ENCODE measurements around the gene FASTKD1.
A peak's percentile ranks its signal among the peaks of the same experiment; 100 is the strongest.
"Not testable (repeated sequence)": the region's sequence is repeated elsewhere in the genome, so short reads cannot be mapped to it uniquely, and the experiment has no call there.

Gene FASTKD1

GRCh38 chr2:169570752-169571151 lies 2.9 kb downstream of the FASTKD1 start:
- not testable (repeated sequence) for DNase-seq

GRCh38 chr2:169569948-169570347 lies 3.7 kb downstream of the FASTKD1 start:
- DNase-seq, result no peak

- no peak for DNase-seq
These were observed 8.0 kb downstream of the FASTKD1 start for GRCh38 chr2:169565686-169566085.

DNA sequence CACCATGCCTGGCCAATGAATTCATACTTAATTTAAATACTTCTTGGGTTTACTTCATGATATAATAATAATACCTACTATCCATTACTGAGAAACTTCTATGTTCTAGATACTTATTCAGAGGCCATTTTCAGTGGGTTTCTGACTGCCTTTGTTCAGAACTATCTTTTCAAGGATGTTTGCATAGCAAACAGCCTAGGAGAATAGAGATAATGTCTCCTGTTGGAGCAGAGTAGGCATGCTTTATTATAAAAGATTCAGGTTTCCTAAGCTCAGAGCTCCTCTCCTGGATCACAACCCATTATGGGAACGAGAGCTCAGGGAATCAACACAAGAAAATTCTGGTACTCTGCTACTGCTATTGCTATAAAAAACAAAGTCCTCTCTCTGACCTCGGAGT lies 11.1 kb downstream of the FASTKD1 start:
- DNase-seq, result no peak

- DNase-seq, result not testable (repeated sequence)
These were observed 11.6 kb downstream of the FASTKD1 start for GRCh38 chr2:169562084-169562483.

GRCh38 chr2:169561364-169561763 lies 12.3 kb downstream of the FASTKD1 start:
- DNase-seq, result no peak

DNA sequence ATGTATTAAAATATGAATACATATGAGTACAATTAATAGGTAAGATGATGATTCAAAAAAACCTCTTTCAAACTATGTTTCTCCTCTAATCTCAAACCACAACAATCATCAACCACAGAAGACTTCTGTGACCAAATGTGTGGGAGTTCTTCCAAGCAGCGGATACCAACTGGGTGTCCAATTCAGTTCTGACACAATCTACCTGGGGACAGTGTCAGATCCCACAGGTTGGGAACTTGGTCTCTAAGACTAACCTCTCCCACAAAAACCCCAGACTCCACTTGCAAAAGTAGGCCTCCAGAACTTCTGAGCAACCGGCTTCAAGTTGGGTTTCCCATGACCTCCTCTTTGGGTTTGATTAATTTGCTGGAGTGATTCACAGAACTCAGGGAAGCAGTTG lies 26.9 kb downstream of the FASTKD1 start:
- DNase-seq, result no peak

DNA sequence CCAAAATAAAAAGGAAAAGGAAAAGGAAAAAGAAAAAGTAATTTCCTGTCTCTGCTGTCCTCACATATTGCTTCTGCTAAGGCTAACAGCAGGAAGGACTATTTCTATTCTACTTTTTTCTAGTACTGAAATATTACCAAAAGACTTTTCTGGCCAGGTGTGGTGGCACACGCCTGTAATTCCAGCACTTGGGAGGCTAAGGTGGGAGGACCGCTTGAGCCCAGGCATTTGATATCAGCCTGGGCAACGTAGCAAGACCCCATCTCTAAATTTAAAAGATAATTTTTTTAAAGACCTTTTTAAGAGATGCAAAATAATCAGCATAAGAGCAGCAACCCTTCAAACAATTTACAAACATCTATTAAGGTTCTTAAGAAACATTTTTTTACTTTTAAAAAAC lies 31.2 kb downstream of the FASTKD1 start:
- DNase-seq, result no peak

GRCh38 chr2:169540146-169540545 lies 33.5 kb downstream of the FASTKD1 start:
- DNase-seq, result no peak

DNA sequence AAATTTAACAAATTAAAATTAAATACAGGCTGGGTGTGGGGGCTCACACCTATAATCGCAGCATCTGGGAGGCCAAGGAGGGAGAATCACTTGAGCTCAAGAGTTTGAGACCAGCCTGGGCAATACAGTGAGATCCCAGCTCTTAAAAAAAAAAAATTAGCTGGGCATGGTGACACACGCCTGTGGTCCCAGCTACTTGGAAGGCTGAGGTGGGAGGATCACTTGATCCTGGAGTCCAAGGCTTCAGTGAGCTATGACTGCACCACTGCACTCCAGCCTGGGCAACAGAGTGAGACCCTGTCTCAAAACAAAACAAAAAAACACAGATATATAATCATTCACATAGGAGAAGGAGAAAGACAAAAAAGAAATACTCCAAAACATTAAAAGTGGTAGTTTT lies 34.2 kb downstream of the FASTKD1 start:
- not testable (repeated sequence) for DNase-seq

DNA sequence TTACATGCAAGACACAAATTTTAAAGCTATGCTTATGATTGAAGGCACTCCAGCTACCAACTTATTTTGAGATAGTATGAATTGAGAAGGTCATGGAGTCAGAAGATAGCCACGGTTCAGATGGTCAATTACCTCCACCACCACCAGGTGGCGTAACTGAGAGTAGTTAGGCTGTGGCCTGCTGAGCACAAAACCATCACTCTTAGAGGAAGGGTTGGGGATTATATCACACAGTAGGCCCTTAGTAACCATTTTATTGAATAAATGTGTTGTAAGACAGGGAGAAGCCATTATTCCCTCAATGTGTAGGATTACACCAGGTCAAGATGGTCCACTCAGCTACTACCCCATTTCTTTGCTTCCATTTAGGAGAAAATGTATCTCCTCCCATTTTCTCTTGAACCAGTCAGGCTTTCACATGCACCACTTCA lies 45.4 kb downstream of the FASTKD1 start:
- DNase-seq, result no peak

GRCh38 chr2:169526451-169526850 lies 47.2 kb downstream of the FASTKD1 start:
- DNase-seq, result no peak

DNA sequence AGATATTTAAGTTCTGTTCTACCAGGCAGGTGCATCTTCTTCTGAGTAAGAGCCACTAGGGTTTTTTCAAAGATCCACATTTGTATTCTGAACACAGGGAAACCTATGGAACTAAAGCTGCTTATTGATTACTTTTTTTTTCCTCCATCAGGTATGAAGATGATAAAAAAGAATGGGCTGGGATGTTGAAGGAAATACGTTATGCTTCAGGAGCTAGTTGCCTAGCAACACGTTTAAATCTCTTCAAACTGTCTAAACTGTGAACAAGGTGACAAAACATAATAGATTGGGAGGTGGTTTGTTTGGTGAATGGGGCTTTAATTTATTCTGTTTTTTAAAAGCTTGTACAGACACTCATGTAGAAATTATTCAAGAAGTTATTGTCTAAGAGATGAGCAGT lies 48.2 kb downstream of the FASTKD1 start:
- DNase-seq, result no peak

GRCh38 chr2:169523681-169524080 lies 50.0 kb downstream of the FASTKD1 start:
- no peak for DNase-seq

GRCh38 chr2:169520896-169521295 lies 52.8 kb downstream of the FASTKD1 start:
- no peak for DNase-seq

DNA sequence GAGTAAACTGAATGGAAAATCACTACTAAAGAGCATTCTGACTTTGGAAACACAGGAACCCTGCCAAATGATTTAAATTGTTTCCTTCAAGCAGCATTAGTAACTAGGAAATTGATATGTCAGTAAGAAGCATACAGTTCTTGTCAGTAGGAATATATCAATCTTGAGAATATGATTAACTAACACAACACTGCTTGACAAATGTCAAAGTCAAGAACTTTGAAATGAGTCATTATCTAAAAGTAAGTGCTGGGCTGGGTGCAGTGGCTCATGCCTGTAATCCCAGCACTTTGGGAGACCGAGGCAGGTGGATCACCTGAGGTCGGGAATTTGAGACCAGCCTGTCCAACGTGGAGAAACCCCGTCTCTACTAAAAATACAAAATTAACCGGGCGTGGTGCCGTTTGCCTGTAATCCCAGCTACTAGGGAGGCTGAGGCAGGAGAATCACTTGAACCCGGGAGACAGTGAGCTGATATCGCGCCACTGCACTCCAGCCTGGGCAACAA lies 57.1 kb downstream of the FASTKD1 start:
- not testable (repeated sequence) for DNase-seq

DNA sequence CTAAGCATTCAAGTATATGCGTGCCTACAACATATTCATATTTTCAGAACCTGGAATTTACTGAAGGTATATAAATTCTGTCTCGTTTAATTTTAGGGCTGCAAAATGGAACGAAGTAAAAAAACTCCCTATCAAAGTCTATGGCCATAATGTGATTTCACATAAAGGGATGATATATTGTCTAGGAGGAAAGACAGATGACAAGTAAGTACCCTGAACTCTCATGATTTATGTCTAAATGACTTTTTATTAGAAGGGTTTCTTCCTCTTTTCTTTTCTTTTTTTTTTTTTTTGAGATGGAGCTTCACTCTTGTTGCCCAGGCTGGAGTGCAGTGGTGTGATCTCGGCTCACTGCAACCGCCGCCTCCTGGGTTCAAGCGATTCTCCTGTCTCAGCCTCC lies 58.9 kb downstream of the FASTKD1 start:
- not testable (repeated sequence) for DNase-seq

- DNase-seq, result no peak
These were observed 59.7 kb downstream of the FASTKD1 start for GRCh38 chr2:169513926-169514325.

- no peak for DNase-seq
These were observed 60.6 kb downstream of the FASTKD1 start for GRCh38 chr2:169513094-169513493.

- no peak for DNase-seq
These were observed 61.1 kb downstream of the FASTKD1 start for GRCh38 chr2:169512525-169512924.

- no peak for DNase-seq
These were observed 61.8 kb downstream of the FASTKD1 start for GRCh38 chr2:169511818-169512217.

DNA sequence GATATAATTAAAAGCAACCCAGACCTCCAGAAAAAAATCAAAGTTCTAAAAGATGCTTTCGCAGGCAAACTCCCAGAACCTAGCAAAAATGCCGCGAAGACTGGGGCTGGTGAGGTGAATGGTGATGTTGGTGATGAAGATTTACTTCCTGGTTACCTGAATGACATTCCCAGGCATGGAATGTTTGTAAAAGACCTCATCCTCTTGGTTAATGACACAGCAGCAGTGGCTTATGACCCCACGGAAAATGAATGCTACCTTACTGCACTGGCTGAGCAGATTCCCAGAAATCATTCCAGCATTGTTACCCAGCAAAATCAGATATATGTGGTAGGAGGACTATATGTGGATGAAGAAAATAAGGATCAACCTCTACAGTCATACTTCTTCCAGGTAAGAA lies 63.2 kb downstream of the FASTKD1 start:
- no peak for DNase-seq

DNA sequence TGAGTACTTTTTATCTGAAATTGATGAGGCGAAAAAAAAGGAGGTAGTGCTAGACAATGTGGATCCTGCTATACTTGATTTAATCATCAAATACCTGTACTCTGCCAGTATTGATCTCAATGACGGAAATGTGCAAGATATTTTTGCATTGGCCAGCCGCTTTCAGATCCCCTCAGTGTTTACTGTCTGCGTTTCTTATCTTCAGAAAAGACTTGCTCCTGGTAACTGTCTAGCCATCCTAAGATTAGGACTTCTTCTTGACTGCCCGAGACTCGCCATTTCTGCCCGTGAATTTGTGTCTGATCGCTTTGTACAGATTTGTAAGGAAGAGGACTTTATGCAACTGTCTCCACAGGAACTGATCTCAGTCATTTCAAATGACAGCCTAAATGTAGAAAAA lies 63.7 kb downstream of the FASTKD1 start:
- DNase-seq, result no peak

DNA sequence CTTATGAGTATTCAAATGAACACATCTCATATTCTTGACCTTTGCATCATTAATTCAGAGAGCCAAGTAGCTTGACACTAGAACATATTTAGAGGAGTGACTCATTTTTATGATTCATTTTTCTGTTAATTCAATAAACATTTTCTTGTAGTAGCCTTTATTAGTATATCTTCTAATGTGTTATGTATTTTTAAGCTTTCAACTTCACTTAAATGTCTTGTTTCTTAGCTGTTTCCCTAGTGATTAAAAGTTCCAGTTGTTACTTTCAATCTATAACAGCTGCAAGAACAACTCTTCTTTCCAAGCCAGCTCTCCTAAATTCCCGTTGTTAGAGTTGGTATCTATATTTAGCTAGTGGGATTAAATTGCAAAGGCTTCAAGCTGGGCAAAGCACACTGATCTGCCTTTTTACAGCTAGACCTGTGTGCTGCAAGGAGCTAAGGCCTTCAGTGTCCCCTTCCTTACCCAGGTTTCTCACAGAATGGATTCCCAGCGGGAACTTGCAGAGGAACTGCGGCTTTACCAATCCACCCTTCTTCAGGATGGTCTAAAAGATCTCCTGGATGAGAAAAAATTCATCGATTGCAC lies 64.3 kb downstream of the FASTKD1 start, which contains the start of gene KLHL41:
KLHL41 (plus strand) TSS at position 405 of the 588 bp plus-strand sequence; CDS start at position 482, 77 bp downstream.
- peak; percentile 7 for DNase-seq

- no peak for DNase-seq
These were observed 66.0 kb downstream of the FASTKD1 start for GRCh38 chr2:169507698-169508097.

Measured in DMS 273 treated with DMSO at 0.1 percent for 48 hours (cell line).